COLO668 (cell line): Measurements from ENCODE around the gene TNK1.

Experiments used
- DNase-seq: peaks from one replicate; lab custom pipeline; 2025; ENCODE audit not compliant: unreplicated experiment; lab: John Stamatoyannopoulos, UW

TNK1 gene

GRCh38 chr17:7408863-7409262, 28.0 kb downstream of the TNK1 start:
- no peak for DNase-seq

GRCh38 chr17:7409716-7410115, 28.8 kb downstream of the TNK1 start:
- DNase-seq = no peak

GRCh38 chr17:7410634-7411426, 29.9 kb downstream of the TNK1 start:
- no peak for DNase-seq

- DNase-seq = no peak
Observed at GRCh38 chr17:7411427-7411750, 30.5 kb downstream of the TNK1 start.

- DNase-seq = no peak
Observed at GRCh38 chr17:7413346-7413985, 32.6 kb downstream of the TNK1 start.

- DNase-seq = no peak
Observed at GRCh38 chr17:7414837-7415236, 33.9 kb downstream of the TNK1 start.

GRCh38 chr17:7415784-7416183, 34.9 kb downstream of the TNK1 start:
- no peak for DNase-seq

- DNase-seq = no peak
Observed at GRCh38 chr17:7416323-7416722, 35.4 kb downstream of the TNK1 start.

- no peak for DNase-seq
Observed at GRCh38 chr17:7417056-7417655, 36.3 kb downstream of the TNK1 start.

GRCh38 chr17:7418472-7419152, 37.7 kb downstream of the TNK1 start:
- no peak for DNase-seq

- no peak for DNase-seq
Observed at GRCh38 chr17:7419819-7420610, 39.1 kb downstream of the TNK1 start, which contains the start of gene SPEM1. Gene SPEM1 (plus strand): TSS chr17:7420324. CDS start chr17:7420385, 61 bp downstream.

GRCh38 chr17:7421186-7421585, 40.3 kb downstream of the TNK1 start:
- no peak for DNase-seq

- no peak for DNase-seq
Observed at GRCh38 chr17:7423679-7424078, 42.8 kb downstream of the TNK1 start.

- no peak for DNase-seq
Observed at GRCh38 chr17:7425316-7425715, 44.4 kb downstream of the TNK1 start, which contains the start of gene SPEM2. Gene SPEM2 (plus strand): TSS chr17:7425616. CDS start chr17:7425689, 73 bp downstream.

GRCh38 chr17:7425756-7426155, 44.9 kb downstream of the TNK1 start:
- no peak for DNase-seq

- no peak for DNase-seq
Observed at GRCh38 chr17:7426203-7426863, 45.4 kb downstream of the TNK1 start.

GRCh38 chr17:7426896-7427489, 46.1 kb downstream of the TNK1 start:
- DNase-seq = no peak

GRCh38 chr17:7427549-7427948, 46.7 kb downstream of the TNK1 start:
- DNase-seq = no peak

GRCh38 chr17:7428557-7428956, 47.7 kb downstream of the TNK1 start, which contains the start of gene SPEM3:
Gene SPEM3 (plus strand): TSS chr17:7428857. CDS start chr17:7428903, 46 bp downstream.
- DNase-seq = no peak

GRCh38 chr17:7429722-7430121, 48.8 kb downstream of the TNK1 start:
- DNase-seq = no peak
